K562 (cell line): Measurements from ENCODE around the gene GRIP1. TPM values are rescaled to one million over a fixed set of nuclear protein-coding genes. Genes with fewer than 3 reads are reported as not detected.

Experiments used
- ATAC-seq: fragments of 200-7000 bp; cut with Tn5 transposase; 3 replicates; pipeline ENCODE4 v1.9.1; 2020; ENCODE audit warnings: moderate library complexity
- BruUV-seq: library from RNA; stranded (reverse); fragments of 400-500 nt; replicated peaks from 2 replicates; lab custom pipeline; 2021; lab: Mats Ljungman, UMichigan
- CTCF ChIA-PET: fragments of 300-600 bp; formaldehyde crosslinking; extraction: SDS; loops from one replicate; lab custom pipeline; 2021; ENCODE audit warnings: low intra/inter-chr PET ratio; lab: Yijun Ruan, JAX
- POLR2A ChIA-PET: fragments of 300-600, 350-650 bp; sonication (Branson Sonifier 250); formaldehyde crosslinking; extraction: SDS; loops from one replicate; lab custom pipeline; 2021; ENCODE audit warnings: antibody characterized with exemption, inconsistent platforms; lab: Yijun Ruan, JAX
- DNase-seq, 4 experiments: peaks; one replicate each; pipeline versions ENCODE4 v3.0.0 to v3.0.0-alpha.2; 2011 to 2018; ENCODE audit warnings: low spot score in 3 of 4, mixed read lengths in 3 of 4; ENCODE audit errors: extremely low read depth in 1 of 4
- FAIRE-seq: peaks from 2 replicates; lab custom pipeline; 2011; peaks lifted over from hg19 to GRCh38; lab: Jason Lieb, UNC
- H2AFZ ChIP-seq: 2 replicates; pipeline ENCODE4 v1.6.0; 2011; ENCODE audit warnings: low read depth, low read length, control low read depth, inconsistent platforms
- H3K27ac ChIP-seq: fragments of 200-600 bp; 3 replicates; pipeline ENCODE4 v1.8.0; 2011; ENCODE audit warnings: low read depth, mild to moderate bottlenecking, control low read depth, inconsistent platforms, low read length, moderate library complexity, mixed read lengths; ENCODE audit errors: extremely low read depth
- H3K27me3 ChIP-seq, 2 experiments: fragments of 300-600 bp in 1 of 2; 2 replicates in 1 of 2; 3 replicates in 1 of 2; pipeline versions ENCODE4 v1.6.0 to v1.8.0; 2011; ENCODE audit warnings: inconsistent platforms in 2 of 2, low read length in 2 of 2, mild to moderate bottlenecking in 1 of 2, mixed read lengths in 1 of 2, moderate library complexity in 1 of 2; ENCODE audit not compliant: control insufficient read depth in 2 of 2, insufficient read depth in 2 of 2
- H3K36me3 ChIP-seq: fragments of 300-600 bp; 3 replicates; pipeline ENCODE4 v1.8.0; 2011; ENCODE audit warnings: mild to moderate bottlenecking, low read length, inconsistent platforms; ENCODE audit not compliant: control insufficient read depth, insufficient read depth
- H3K4me1 ChIP-seq, 2 experiments: fragments of 200-600 bp in 1 of 2; replicated peaks in 1 of 2; 2 replicates in 1 of 2; 3 replicates in 1 of 2; pipeline versions ENCODE4 v1.5.1 to v1.8.0; 2011; ENCODE audit warnings: inconsistent platforms in 2 of 2, low read length in 2 of 2, mild to moderate bottlenecking in 1 of 2, mixed read lengths in 1 of 2, moderate library complexity in 1 of 2; ENCODE audit not compliant: control insufficient read depth in 2 of 2, insufficient read depth in 2 of 2
- H3K4me2 ChIP-seq: 2 replicates; pipeline ENCODE4 v1.6.1; 2011; ENCODE audit warnings: low read length, control low read depth, inconsistent platforms, mixed read lengths; ENCODE audit not compliant: insufficient read depth
- H3K4me3 ChIP-seq: fragments of 200-600 bp; sonication (generic), shearing (Covaris generic); 2 replicates; pipeline ENCODE4 v1.5.1; 2016; ENCODE audit warnings: control low read depth, inconsistent platforms
- H3K79me2 ChIP-seq: fragments of 200-600 bp; 3 replicates; pipeline ENCODE4 v1.8.0; 2011; ENCODE audit warnings: low read length, inconsistent platforms; ENCODE audit not compliant: control insufficient read depth, insufficient read depth
- H3K9ac ChIP-seq, 2 experiments: 2 replicates each; pipeline versions ENCODE4 v1.6.0 to v1.6.1; 2011; ENCODE audit warnings: low read depth in 2 of 2, low read length in 2 of 2, control low read depth in 1 of 2, inconsistent platforms in 1 of 2, mild to moderate bottlenecking in 1 of 2, mixed read lengths in 1 of 2; ENCODE audit not compliant: insufficient read depth in 1 of 2
- H3K9me1 ChIP-seq: one replicate; pipeline ENCODE4 v1.6.0; 2011; ENCODE audit warnings: inconsistent platforms, mild to moderate bottlenecking, low read length, moderate library complexity; ENCODE audit not compliant: control insufficient read depth, insufficient read depth
- H3K9me3 ChIP-seq: replicated peaks from 2 replicates; pipeline ENCODE4 v1.5.1; 2011; ENCODE audit warnings: low read depth, low read length, inconsistent platforms; ENCODE audit not compliant: control insufficient read depth, insufficient read depth
- H4K20me1 ChIP-seq: replicated peaks from 2 replicates; pipeline ENCODE4 v1.6.1; 2011; ENCODE audit warnings: low read length, inconsistent platforms, mixed read lengths; ENCODE audit not compliant: control insufficient read depth, insufficient read depth
- ATF1 ChIP-seq, 2 experiments: fragments of 450-650 bp in 1 of 2; IDR thresholded peaks; 2 replicates each; pipeline ENCODE4 v1.6.1; 2016; ENCODE audit warnings: missing compliant biosample characterization in 1 of 2, missing genetic modification characterization in 1 of 2
- HIVEP1 ChIP-seq: fragments of 250-450 bp; sonication (Bioruptor Pico); IDR thresholded peaks from 2 replicates; pipeline ENCODE4 v1.4.0; 2020; ENCODE audit warnings: mild to moderate bottlenecking
- KLF16 ChIP-seq: IDR thresholded peaks from 2 replicates; pipeline ENCODE4 v1.6.1; 2016; ENCODE audit warnings: antibody characterized with exemption
- MTA3 ChIP-seq: fragments of 450-650 bp; formaldehyde crosslinking; IDR thresholded peaks from 2 replicates; pipeline ENCODE4 v1.6.1; 2017; ENCODE audit warnings: mild to moderate bottlenecking, borderline replicate concordance
- NELFE ChIP-seq: IDR thresholded peaks from 2 replicates; pipeline ENCODE4 v1.6.1; 2011; ENCODE audit warnings: mild to moderate bottlenecking; ENCODE audit not compliant: insufficient read depth, insufficient read length
- SMARCA5 ChIP-seq: fragments of 450-650 bp; IDR thresholded peaks from 2 replicates; pipeline ENCODE4 v1.6.1; 2016
- TARDBP ChIP-seq: fragments of 450-650 bp; IDR thresholded peaks from 2 replicates; pipeline ENCODE4 v1.6.1; 2016
- TBP ChIP-seq: optimal IDR thresholded peaks from 2 replicates; pipeline ENCODE3; 2011; ENCODE audit warnings: low read depth, low read length, improper control_type of control experiment
- ZNF507 ChIP-seq: conservative IDR thresholded peaks from 2 replicates; pipeline ENCODE4 v1.6.1; 2017; ENCODE audit warnings: missing genetic modification characterization, missing compliant biosample characterization
- ZNF717 ChIP-seq: fragments of 250-450 bp; sonication (Bioruptor Pico); IDR thresholded peaks from 2 replicates; pipeline ENCODE4 v1.5.0; 2021
- WGBS: fragments of 100-300 bp; shearing (Covaris generic); methylation state at CpG from one replicate; pipeline ENCODE4 v1.1.6; 2016; ENCODE audit warnings: low coverage, mixed read lengths; ENCODE audit not compliant: insufficient coverage; ENCODE audit errors: missing lambda C conversion rate; 5-methylcytosine and 5-hydroxymethylcytosine counted together
- in situ Hi-C: fragments of 300-500 bp; cut with MboI; formaldehyde crosslinking; loops from 4 replicates; pipeline ENCODE4 v1.15.0; 2018; ENCODE audit warnings: inconsistent platforms, mixed read lengths
- intact Hi-C: fragments of 100-400 bp; cut with micrococcal nuclease; formaldehyde crosslinking; loops from 2 replicates; pipeline ENCODE4 v1.14.2; 2022
- polyA plus RNA-seq, 8 experiments: library from polyadenylated mRNA; depleted of rRNA in 4 of 8; stranded (reverse) in 5 of 8; unstranded in 3 of 8; fragments of >200 nt; fragmentation: Nextera tagmentation in 2 of 8; fragmentation: Illumina TruSeq in 1 of 8; extraction: Ambion mirVana in 2 of 8; extraction: Trizol in 1 of 8; gene quantifications; 2 replicates each; pipeline versions ENCODE4 v1.2.1 to v1.2.3, GENCODE V29; 2011 to 2014; ENCODE audit warnings: inconsistent platforms in 1 of 8, missing spikeins in 1 of 8
- total RNA-seq, 7 experiments: library from RNA; depleted of rRNA in 6 of 7; stranded (reverse); fragments of >200 nt in 6 of 7; fragmentation: Illumina TruSeq in 2 of 7; extraction: Trizol in 2 of 7; gene quantifications; 2 replicates each; pipeline versions ENCODE4 v1.2.1 to v1.2.3, GENCODE V29; 2011 to 2021; ENCODE audit warnings: low replicate concordance in 1 of 7
- TF ChIP-seq, protein P1 (sequence below): fragments of 250-450 bp; sonication (Bioruptor Pico); IDR thresholded peaks from 2 replicates; pipeline ENCODE4 v1.8.0; 2021; ENCODE audit warnings: moderate library complexity, mild to moderate bottlenecking, inconsistent platforms
- TF ChIP-seq, protein P2 (sequence below): sonication (generic); formaldehyde crosslinking; IDR thresholded peaks from 2 replicates; pipeline ENCODE4 v1.8.1; 2022; ENCODE audit warnings: missing genetic modification reagents
- TF ChIP-seq, protein P3 (sequence below): sonication (generic); formaldehyde crosslinking; IDR thresholded peaks from 2 replicates; pipeline ENCODE4 v1.8.1; 2023; ENCODE audit warnings: mild to moderate bottlenecking, missing genetic modification reagents
- TF ChIP-seq, protein P4 (sequence below): fragments of 250-450 bp; sonication (Bioruptor Pico); IDR thresholded peaks from 2 replicates; pipeline ENCODE4 v1.9.0; 2021; ENCODE audit warnings: mild to moderate bottlenecking, inconsistent platforms

The GRIP1 gene
- total and polyA plus RNA-seq, 9 of the 15 experiments (the other 6 are each of a cell fraction or from before 2014, with no cell fraction given) = 0.28 to 1.2 (median 0.45) TPM

DNA sequence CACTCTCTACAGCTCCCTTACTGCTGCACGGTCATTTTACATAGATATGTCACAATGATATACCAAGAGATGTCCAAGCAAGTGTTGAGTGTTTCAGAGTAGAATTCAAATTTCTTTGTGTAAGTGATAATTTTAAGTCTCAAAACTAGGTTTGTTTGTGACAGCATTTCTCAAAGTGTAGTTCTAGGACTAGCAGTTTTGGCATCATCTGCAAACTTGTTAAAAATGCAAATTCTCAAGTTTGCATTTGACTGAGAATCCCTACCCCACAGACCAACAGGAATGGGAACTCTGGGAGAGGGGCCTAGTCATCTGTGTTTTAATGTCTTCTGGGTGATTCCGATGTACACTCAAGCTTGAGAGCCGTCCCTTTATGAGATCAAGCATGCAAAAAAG, 279.0 kb downstream of the GRIP1 start (continued):
- TF ChIP-seq ATF1 (CRISPR knock-in tag; IDR thresholded peaks at IDR 0.05) (no peak), ATF1 (tag; IDR thresholded peaks at IDR 0.05) (no peak), ZNF507 (tag) (no peak), TARDBP (no peak)
- TF ChIP-seq, protein P1, sequence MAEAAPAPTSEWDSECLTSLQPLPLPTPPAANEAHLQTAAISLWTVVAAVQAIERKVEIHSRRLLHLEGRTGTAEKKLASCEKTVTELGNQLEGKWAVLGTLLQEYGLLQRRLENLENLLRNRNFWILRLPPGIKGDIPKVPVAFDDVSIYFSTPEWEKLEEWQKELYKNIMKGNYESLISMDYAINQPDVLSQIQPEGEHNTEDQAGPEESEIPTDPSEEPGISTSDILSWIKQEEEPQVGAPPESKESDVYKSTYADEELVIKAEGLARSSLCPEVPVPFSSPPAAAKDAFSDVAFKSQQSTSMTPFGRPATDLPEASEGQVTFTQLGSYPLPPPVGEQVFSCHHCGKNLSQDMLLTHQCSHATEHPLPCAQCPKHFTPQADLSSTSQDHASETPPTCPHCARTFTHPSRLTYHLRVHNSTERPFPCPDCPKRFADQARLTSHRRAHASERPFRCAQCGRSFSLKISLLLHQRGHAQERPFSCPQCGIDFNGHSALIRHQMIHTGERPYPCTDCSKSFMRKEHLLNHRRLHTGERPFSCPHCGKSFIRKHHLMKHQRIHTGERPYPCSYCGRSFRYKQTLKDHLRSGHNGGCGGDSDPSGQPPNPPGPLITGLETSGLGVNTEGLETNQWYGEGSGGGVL (CRISPR knock-in tag) = no peak

DNA sequence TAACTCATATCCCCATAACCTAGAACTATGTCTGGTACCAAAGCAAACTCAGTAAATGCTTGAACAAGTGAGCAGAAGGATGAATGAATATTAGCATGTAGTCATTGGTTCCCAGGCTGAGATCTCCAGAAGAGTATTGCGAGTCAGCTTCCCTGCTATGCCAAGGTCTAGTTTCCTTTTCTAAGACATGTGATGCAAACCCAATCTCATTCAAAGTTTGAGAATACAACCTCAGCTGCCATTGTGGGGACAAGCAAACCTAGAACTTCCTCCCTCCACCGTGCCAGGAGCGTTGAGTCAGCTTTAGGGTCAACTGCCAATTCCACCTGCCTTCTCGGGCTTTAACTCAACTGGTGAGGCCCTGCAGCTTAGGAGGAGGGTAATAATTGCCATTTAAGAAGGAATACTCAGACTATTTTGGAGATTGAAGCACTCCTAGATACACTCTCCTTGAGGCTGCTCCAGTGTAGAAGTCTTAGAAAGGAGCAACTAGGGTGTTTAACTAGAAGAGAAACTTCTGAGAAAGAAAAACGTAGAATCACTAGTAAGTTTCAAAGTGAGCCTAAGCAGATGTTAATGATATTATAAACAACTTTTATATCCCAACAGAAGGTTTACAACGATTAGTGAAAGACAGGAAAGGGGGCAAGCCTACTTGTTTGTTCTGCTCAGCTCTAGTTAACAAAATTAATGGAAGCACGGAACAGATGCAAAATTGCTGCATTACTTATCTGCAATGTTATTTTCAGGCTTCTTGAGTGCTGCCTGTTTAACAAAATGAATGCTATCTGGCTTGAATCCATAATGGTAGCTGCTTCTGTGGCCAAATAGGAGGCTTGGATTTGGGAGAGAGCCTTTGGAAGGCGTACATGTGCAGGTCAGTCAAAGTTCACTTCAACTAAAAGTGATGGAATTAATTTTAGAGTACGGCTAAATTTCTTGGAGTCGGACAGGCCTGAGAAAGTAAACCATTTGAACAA, 279.7 kb downstream of the GRIP1 start:
- in situ Hi-C loops = no loop called here
- TF ChIP-seq MTA3 (no peak), TBP (no peak), SMARCA5 (no peak), NELFE (no peak), HIVEP1 (no peak), KLF16 (no peak), ZNF717 (CRISPR knock-in tag) (no peak)
- TF ChIP-seq, protein P2, sequence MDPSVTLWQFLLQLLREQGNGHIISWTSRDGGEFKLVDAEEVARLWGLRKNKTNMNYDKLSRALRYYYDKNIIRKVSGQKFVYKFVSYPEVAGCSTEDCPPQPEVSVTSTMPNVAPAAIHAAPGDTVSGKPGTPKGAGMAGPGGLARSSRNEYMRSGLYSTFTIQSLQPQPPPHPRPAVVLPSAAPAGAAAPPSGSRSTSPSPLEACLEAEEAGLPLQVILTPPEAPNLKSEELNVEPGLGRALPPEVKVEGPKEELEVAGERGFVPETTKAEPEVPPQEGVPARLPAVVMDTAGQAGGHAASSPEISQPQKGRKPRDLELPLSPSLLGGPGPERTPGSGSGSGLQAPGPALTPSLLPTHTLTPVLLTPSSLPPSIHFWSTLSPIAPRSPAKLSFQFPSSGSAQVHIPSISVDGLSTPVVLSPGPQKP (CRISPR knock-in tag) = no peak
- TF ChIP-seq, protein P3, sequence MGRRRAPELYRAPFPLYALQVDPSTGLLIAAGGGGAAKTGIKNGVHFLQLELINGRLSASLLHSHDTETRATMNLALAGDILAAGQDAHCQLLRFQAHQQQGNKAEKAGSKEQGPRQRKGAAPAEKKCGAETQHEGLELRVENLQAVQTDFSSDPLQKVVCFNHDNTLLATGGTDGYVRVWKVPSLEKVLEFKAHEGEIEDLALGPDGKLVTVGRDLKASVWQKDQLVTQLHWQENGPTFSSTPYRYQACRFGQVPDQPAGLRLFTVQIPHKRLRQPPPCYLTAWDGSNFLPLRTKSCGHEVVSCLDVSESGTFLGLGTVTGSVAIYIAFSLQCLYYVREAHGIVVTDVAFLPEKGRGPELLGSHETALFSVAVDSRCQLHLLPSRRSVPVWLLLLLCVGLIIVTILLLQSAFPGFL (CRISPR knock-in tag) = no peak
- TF ChIP-seq, protein P4, sequence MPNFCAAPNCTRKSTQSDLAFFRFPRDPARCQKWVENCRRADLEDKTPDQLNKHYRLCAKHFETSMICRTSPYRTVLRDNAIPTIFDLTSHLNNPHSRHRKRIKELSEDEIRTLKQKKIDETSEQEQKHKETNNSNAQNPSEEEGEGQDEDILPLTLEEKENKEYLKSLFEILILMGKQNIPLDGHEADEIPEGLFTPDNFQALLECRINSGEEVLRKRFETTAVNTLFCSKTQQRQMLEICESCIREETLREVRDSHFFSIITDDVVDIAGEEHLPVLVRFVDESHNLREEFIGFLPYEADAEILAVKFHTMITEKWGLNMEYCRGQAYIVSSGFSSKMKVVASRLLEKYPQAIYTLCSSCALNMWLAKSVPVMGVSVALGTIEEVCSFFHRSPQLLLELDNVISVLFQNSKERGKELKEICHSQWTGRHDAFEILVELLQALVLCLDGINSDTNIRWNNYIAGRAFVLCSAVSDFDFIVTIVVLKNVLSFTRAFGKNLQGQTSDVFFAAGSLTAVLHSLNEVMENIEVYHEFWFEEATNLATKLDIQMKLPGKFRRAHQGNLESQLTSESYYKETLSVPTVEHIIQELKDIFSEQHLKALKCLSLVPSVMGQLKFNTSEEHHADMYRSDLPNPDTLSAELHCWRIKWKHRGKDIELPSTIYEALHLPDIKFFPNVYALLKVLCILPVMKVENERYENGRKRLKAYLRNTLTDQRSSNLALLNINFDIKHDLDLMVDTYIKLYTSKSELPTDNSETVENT = no peak

More for the DNA sequence above, 279.7 kb downstream of the GRIP1 start:
- Histone ChIP-seq H3K79me2 (no peaks in the 10 kb centered on the region), H3K4me1 (no peaks in the 10 kb centered on the region), H3K27me3 (0 out of 5 replicates have a peak, but pooled peaks cover 0 to 3% of the 10 kb centered on the region in 2 experiments), H3K36me3 (no peaks in the 10 kb centered on the region), H3K4me2 (no peak overlapping the region), H3K27ac (no peak overlapping the region), H2AFZ (no peak overlapping the region), H4K20me1 (no peaks in the 10 kb centered on the region), H3K4me3 (no peak overlapping the region), H3K9me3 (no peaks in the 10 kb centered on the region), H3K9me1 (no peaks in the 10 kb centered on the region), H3K9ac (no peak overlapping the region)
- ChIA-PET POLR2A (interaction anchor here (0.7 kb wide), 1 partner anchor 40 kb away, joined by 3 read pairs; no protein-coding TSS in a partner anchor), CTCF (no interaction called here)
- intact Hi-C loops = no loop called here
- no TSS peak for BruUV-seq
- no peak for ATAC-seq
- FAIRE-seq = no peak
- DNase-seq = no peak
- 3% methylated on average over 10 of the region's 10 CpGs for WGBS
